ENCODE data around the gene ARL8A. TPM values are rescaled to one million over a fixed set of nuclear protein-coding genes. Genes with fewer than 3 reads are reported as not detected.
"Not testable (repeated sequence)": the region's sequence is repeated elsewhere in the genome, so short reads cannot be mapped to it uniquely, and the experiment has no call there.

Gene ARL8A
- total RNA-seq, 2 donors from 2014 or later, result 18.1 to 21.0 TPM

- intact Hi-C loops (cut with DNase I), result no loop called here
- Histone ChIP-seq H3K4me1 (peaks cover 24% of the 10 kb centered on the region), H3K36me3 (replicated peaks in 1 of 2; ENCODE audit: insufficient read depth in 1 of 2, low read depth in 2 of 2) (no peaks in the 10 kb centered on the region), H3K27ac (peak overlapping the region; percentile 68 to 86 (median 80)), H3K27me3 (no peaks in the 10 kb centered on the region), H3K9me3 (no peaks in the 10 kb centered on the region), H3K4me3 (peak overlapping the region in 1 of 2 donors; percentile 81)
- TF ChIP-seq POLR2A (IDR thresholded peaks at IDR 0.05) (no peak), CTCF (IDR thresholded peaks at IDR 0.05) (no peak)
- DNase-seq, result no peak
- WGBS, 2 donors, result 7 to 11% methylated on average over 10 to 13 of the region's 13 CpGs
- ATAC-seq, result no peak
Observed at GRCh38 chr1:202145068-202145743, 669 bp upstream of the ARL8A start.

GRCh38 chr1:202143768-202144401, 652 bp downstream of the ARL8A start:
- WGBS, 2 donors, result 0 to 1% methylated on average over 7 to 45 of the region's 58 CpGs
- intact Hi-C loops (cut with DNase I), result no loop called here
- H3K27ac ChIP-seq, result peak overlapping the region; percentile 68 to 86 (median 80)
- H3K27me3 ChIP-seq, result no peaks in the 10 kb centered on the region
- ATAC-seq (peak; percentile 75), DNase-seq (peak in 3 of 4 donors; percentile 33 to 51 (median 44))
- H3K9me3 ChIP-seq, result no peaks in the 10 kb centered on the region
- H3K4me3 ChIP-seq, result peak overlapping the region; percentile 81
- no peaks in the 10 kb centered on the region for H3K36me3 ChIP-seq (replicated peaks in 1 of 2; ENCODE audit: insufficient read depth in 1 of 2, low read depth in 2 of 2)
- TF ChIP-seq POLR2A (IDR thresholded peaks at IDR 0.05) (peak in 1 of 3 donors; percentile 9), CTCF (IDR thresholded peaks at IDR 0.05) (no peak)
- peaks cover 24% of the 10 kb centered on the region for H3K4me1 ChIP-seq

GRCh38 chr1:202143011-202143767, 1.3 kb downstream of the ARL8A start:
- 0 to 10% methylated on average over 8 to 17 of the region's 17 CpGs for WGBS, 2 donors

GRCh38 chr1:202141468-202141867, 3.1 kb downstream of the ARL8A start:
- 88 to 96% methylated on average over 3 of the region's 3 CpGs for WGBS, 2 donors
- intact Hi-C loops (cut with DNase I); H3K27ac ChIP-seq; H3K4me3 ChIP-seq; H3K36me3 ChIP-seq (replicated peaks in 1 of 2; ENCODE audit: insufficient read depth in 1 of 2, low read depth in 2 of 2); H3K27me3 ChIP-seq; ATAC-seq; H3K9me3 ChIP-seq; DNase-seq: not testable (repeated sequence)
- peaks cover 24% of the 10 kb centered on the region for H3K4me1 ChIP-seq

More at GRCh38 chr1:202143011-202143767, 1.3 kb downstream of the ARL8A start:
- H3K27me3 ChIP-seq, result no peaks in the 10 kb centered on the region
- H3K27ac ChIP-seq, result peak overlapping the region; percentile 68 to 86 (median 80)
- H3K36me3 ChIP-seq (replicated peaks in 1 of 2; ENCODE audit: insufficient read depth in 1 of 2, low read depth in 2 of 2), result no peaks in the 10 kb centered on the region
- no peaks in the 10 kb centered on the region for H3K9me3 ChIP-seq
- H3K4me3 ChIP-seq, result peak overlapping the region; percentile 81
- no peak for ATAC-seq
- H3K4me1 ChIP-seq, result peaks cover 24% of the 10 kb centered on the region
- TF ChIP-seq POLR2A (IDR thresholded peaks at IDR 0.05), result peak in 1 of 3 donors; percentile 9
- TF ChIP-seq CTCF (IDR thresholded peaks at IDR 0.05), result no peak
- DNase-seq, result peak in 2 of 4 donors; percentile 35 to 41
- intact Hi-C loops (cut with DNase I), result no loop called here

- DNase-seq (no peak), ATAC-seq (no peak)
- Histone ChIP-seq H3K36me3 (replicated peaks in 1 of 2; ENCODE audit: insufficient read depth in 1 of 2, low read depth in 2 of 2) (no peaks in the 10 kb centered on the region), H3K27ac (no peak overlapping the region), H3K27me3 (no peaks in the 10 kb centered on the region), H3K4me1 (peaks cover 25% of the 10 kb centered on the region), H3K9me3 (no peaks in the 10 kb centered on the region), H3K4me3 (no peak overlapping the region)
- intact Hi-C loops (cut with DNase I), result no loop called here
- no peak for TF ChIP-seq POLR2A (IDR thresholded peaks at IDR 0.05)
- WGBS, 2 donors, result 65 to 83% methylated on average over 2 to 4 of the region's 4 CpGs
Observed at GRCh38 chr1:202140833-202141232, 3.7 kb downstream of the ARL8A start.

Measured in body of pancreas (tissue), 4 donors.